ENCODE data around the gene MAGI3. TPM values are rescaled to one million over a fixed set of nuclear protein-coding genes. Genes with fewer than 3 reads are reported as not detected.

The MAGI3 gene
- total and polyA plus RNA-seq, 8 donors, result 4.6 to 24.2 (median 15.6) TPM

DNA sequence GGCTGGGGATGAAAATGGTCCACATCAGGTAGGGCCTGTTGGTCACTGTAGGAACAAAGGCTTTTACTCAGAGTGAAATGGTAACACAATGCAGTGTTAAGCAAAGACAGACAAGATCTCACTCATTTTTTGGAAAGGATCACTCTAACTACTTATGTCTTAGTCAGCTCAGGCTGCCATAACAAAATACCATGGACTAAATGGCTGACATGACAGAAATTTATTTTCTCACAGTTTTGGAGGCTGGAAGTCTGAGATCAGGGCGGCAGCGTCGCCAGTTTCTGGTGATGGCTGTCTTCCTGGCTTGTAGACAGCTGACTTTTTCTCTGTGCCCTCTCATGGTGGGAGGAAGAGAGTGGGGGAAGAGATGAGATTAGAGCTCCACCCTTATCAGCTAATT, 10.2 kb upstream of the MAGI3 start:
- no peaks in the 10 kb centered on the region for H3K27me3 ChIP-seq
- ATAC-seq (no peak), DNase-seq (no peak), FAIRE-seq (no peak)
- 96 to 98% methylated on average over 3 of the region's 3 CpGs for WGBS, 2 donors
- intact Hi-C loops (cut with DNase I), result loop anchor here in 2 of 3 donors (10.0 kb wide), 1 partner anchor 235 kb away; no protein-coding TSS in a partner anchor
- no peaks in the 10 kb centered on the region for H3K9me3 ChIP-seq
- TF ChIP-seq, protein P1, sequence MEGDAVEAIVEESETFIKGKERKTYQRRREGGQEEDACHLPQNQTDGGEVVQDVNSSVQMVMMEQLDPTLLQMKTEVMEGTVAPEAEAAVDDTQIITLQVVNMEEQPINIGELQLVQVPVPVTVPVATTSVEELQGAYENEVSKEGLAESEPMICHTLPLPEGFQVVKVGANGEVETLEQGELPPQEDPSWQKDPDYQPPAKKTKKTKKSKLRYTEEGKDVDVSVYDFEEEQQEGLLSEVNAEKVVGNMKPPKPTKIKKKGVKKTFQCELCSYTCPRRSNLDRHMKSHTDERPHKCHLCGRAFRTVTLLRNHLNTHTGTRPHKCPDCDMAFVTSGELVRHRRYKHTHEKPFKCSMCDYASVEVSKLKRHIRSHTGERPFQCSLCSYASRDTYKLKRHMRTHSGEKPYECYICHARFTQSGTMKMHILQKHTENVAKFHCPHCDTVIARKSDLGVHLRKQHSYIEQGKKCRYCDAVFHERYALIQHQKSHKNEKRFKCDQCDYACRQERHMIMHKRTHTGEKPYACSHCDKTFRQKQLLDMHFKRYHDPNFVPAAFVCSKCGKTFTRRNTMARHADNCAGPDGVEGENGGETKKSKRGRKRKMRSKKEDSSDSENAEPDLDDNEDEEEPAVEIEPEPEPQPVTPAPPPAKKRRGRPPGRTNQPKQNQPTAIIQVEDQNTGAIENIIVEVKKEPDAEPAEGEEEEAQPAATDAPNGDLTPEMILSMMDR (IDR thresholded peaks at IDR 0.05), result no peak
- no peak overlapping the region for H3K4me3 ChIP-seq
- no peaks in the 10 kb centered on the region for H3K4me1 ChIP-seq
- H3K27ac ChIP-seq, result no peak overlapping the region
- H3K36me3 ChIP-seq, result no peaks in the 10 kb centered on the region

DNA sequence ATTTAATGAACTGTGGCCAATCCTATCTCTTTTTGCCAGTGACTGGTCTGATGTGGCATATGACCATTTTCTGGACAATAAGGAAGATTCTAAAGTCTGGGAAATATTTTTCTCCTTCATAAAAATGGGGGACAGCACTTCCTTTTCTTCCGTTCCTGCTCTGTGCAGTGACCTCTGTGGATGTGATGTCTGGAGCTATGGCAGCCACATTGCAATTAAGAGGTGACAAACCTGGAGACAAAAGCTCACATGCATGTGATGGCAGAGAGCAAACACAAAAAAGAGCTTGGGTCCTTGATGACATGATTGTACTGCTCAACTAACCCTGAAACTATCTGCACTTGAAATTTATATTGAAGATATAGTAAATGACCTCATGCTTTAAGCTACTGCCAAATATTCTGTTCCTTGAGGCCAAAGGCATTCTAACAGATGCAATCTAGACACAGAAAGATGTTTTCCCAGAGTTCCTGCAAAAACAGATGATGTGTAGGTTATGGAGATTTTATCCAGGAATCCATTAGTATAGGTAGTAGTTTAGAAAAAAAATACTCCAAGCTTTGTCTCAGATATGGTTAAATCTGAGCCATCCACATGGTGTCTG, 2.2 kb upstream of the MAGI3 start:
- TF ChIP-seq, protein P1 (IDR thresholded peaks at IDR 0.05), result no peak
- no peaks in the 10 kb centered on the region for H3K9me3 ChIP-seq
- ATAC-seq (no peak), DNase-seq (no peak), FAIRE-seq (no peak)
- 100% methylated on average over 1 of the region's 1 CpG for WGBS, 2 donors
- intact Hi-C loops (cut with DNase I), result loop anchor here in 2 of 3 donors (10.0 kb wide), 1 partner anchor 243 kb away; no protein-coding TSS in a partner anchor
- H3K4me3 ChIP-seq, result no peak overlapping the region
- peak overlapping the region in 3 of 4 donors; percentile 73 to 97 (median 94) for H3K27ac ChIP-seq
- H3K4me1 ChIP-seq, result peaks cover 0 to 3% (median 1%) of the 10 kb centered on the region in 3 donors
- no peaks in the 10 kb centered on the region for H3K27me3 ChIP-seq
- H3K36me3 ChIP-seq, result no peaks in the 10 kb centered on the region

DNA sequence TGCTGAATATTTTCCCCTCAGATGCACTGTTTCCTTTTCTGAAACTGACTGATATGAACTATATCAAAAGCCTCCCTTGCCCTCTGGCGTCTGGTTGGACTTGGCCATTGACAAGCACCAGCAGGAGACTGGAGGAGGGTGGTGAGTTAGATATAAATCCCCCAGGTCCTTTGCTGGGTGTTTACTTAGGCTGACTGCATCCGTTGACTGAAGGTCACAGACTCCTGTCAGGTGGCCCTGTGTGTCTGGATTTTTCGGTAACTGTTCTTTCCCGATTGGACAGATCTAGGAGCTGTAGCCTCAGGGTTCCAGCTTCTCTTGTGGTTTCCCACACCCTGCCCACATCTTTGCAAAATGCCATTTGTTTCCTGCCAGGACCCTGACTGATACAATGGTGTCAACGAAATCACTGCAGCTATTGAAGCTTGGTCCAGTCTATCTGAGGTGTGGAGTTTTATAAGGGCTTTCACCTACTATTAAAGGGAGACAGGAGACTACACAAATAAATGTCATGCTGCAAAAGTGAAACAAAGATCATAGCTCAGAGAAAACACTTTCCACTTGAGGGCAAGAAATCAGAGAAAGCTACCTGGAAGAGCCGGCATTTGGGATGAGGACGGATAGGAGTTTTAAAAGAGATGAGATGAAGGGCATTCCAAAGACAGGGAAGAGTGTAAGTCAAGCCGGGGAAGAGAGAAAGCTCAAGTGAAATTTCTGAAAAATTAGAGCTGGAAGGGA, 1.5 kb upstream of the MAGI3 start:
- TF ChIP-seq, protein P1 (IDR thresholded peaks at IDR 0.05), result peak in 1 of 4 donors; percentile 10
- WGBS, 2 donors, result 4 to 8% methylated on average over 8 of the region's 8 CpGs
- peak overlapping the region; percentile 73 to 97 (median 92) for H3K27ac ChIP-seq
- DNase-seq, result peak; percentile 52 to 84 (median 62)
- no peaks in the 10 kb centered on the region for H3K36me3 ChIP-seq
- FAIRE-seq, result no peak
- intact Hi-C loops (cut with DNase I), result loop anchor here in 2 of 3 donors (10.0 kb wide), 1 partner anchor 244 kb away; no protein-coding TSS in a partner anchor
- no peaks in the 10 kb centered on the region for H3K9me3 ChIP-seq
- H3K4me3 ChIP-seq, result peak overlapping the region; percentile 49 to 92 (median 90)
- H3K27me3 ChIP-seq, result no peaks in the 10 kb centered on the region
- H3K4me1 ChIP-seq, result peaks cover 0 to 9% (median 8%) of the 10 kb centered on the region in 3 donors
- ATAC-seq, result peak; percentile 21 to 60 (median 44)

DNA sequence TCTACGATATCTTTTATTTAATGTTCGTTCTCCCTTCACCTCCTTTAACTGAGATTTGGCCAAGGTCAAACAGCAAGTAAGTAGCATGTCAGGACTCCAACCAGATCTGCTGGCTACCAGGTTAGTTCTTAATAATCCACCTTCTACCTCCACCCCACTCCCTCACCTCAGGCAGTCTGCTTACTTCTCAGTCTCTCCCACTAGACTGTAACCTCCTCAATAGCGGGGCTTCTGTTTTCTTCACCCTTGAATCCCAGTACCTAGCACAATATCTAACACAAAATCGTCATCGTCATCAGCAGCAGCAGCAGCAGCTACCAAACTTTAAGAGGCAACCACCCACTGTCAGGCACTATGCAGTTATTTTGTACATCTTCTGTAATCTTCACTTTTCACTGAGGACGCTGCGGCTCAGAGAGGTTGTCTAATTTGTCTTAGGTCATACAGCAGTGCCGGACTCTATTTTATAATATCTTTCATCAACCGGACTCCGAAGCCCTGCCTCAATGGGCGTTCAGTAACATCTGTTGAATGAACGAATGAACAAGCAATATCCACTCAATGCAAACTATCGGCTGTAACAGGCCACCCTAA, 859 bp upstream of the MAGI3 start:
- TF ChIP-seq, protein P1 (IDR thresholded peaks at IDR 0.05), result no peak
- H3K4me3 ChIP-seq, result peak overlapping the region; percentile 49 to 92 (median 90)
- intact Hi-C loops (cut with DNase I), result loop anchor here in 2 of 3 donors (10.0 kb wide), 1 partner anchor 245 kb away; no protein-coding TSS in a partner anchor
- ATAC-seq (peak in 2 of 4 donors; percentile 0 to 2), DNase-seq (peak in 1 of 6 donors; percentile 26), FAIRE-seq (no peak)
- no peaks in the 10 kb centered on the region for H3K9me3 ChIP-seq
- H3K4me1 ChIP-seq, result peaks cover under 1 to 14% (median 10%) of the 10 kb centered on the region in 3 donors
- 2% methylated on average over 13 of the region's 13 CpGs for WGBS, 2 donors
- no peaks in the 10 kb centered on the region for H3K27me3 ChIP-seq
- H3K36me3 ChIP-seq, result no peaks in the 10 kb centered on the region
- peak overlapping the region; percentile 73 to 97 (median 92) for H3K27ac ChIP-seq

All from pancreas (tissue), 10 donors.